Islet precursor cell (in vitro differentiated cells): ENCODE data around the gene RNF141.

Experiments
- DNase-seq: peaks from one replicate; pipeline ENCODE4 v3.0.0-alpha.2; 2018

Gene RNF141

GRCh38 chr11:10540915-10541560, at the start of gene RNF141:
TSS of gene RNF141 (minus strand) at chr11:10541187. CDS start at chr11:10534158, 7,029 bp downstream.
- DNase-seq: peak; percentile 97

- DNase-seq: peak; percentile 6
These were observed 49.4 kb upstream of the RNF141 start for GRCh38 chr11:10590218-10590915.

- peak; percentile 53 for DNase-seq
These were observed 47.9 kb upstream of the RNF141 start for GRCh38 chr11:10588904-10589303.

GRCh38 chr11:10587995-10588394, 47.0 kb upstream of the RNF141 start:
- no peak for DNase-seq

GRCh38 chr11:10587388-10587787, 46.4 kb upstream of the RNF141 start:
- peak; percentile 29 for DNase-seq

- peak; percentile 10 for DNase-seq
These were observed 43.1 kb upstream of the RNF141 start for GRCh38 chr11:10584071-10584501.

- peak; percentile 50 for DNase-seq
These were observed 40.6 kb upstream of the RNF141 start for GRCh38 chr11:10581481-10582019.

- DNase-seq: peak; percentile 5
These were observed 39.6 kb upstream of the RNF141 start for GRCh38 chr11:10580623-10581022.

- no peak for DNase-seq
These were observed 38.7 kb upstream of the RNF141 start for GRCh38 chr11:10579700-10580099.

GRCh38 chr11:10576035-10576398, 35.0 kb upstream of the RNF141 start:
- no peak for DNase-seq

- no peak for DNase-seq
These were observed 34.5 kb upstream of the RNF141 start for GRCh38 chr11:10575346-10576034.

GRCh38 chr11:10573556-10573955, 32.6 kb upstream of the RNF141 start:
- DNase-seq: peak; percentile 56

GRCh38 chr11:10573028-10573427, 32.0 kb upstream of the RNF141 start:
- DNase-seq: no peak

GRCh38 chr11:10572533-10572932, 31.5 kb upstream of the RNF141 start:
- DNase-seq: no peak

- DNase-seq: no peak
These were observed 27.5 kb upstream of the RNF141 start, which contains the start of gene LYVE1 for GRCh38 chr11:10568486-10568941. TSS of gene LYVE1 (minus strand) at chr11:10568665. CDS start at chr11:10568532, 133 bp downstream.

- no peak for DNase-seq
These were observed 26.5 kb upstream of the RNF141 start for GRCh38 chr11:10567446-10567845.

- DNase-seq: no peak
These were observed 25.4 kb upstream of the RNF141 start for GRCh38 chr11:10566257-10566957.

GRCh38 chr11:10565493-10565892, 24.5 kb upstream of the RNF141 start:
- DNase-seq: no peak

- no peak for DNase-seq
These were observed 23.8 kb upstream of the RNF141 start for GRCh38 chr11:10564696-10565318.

GRCh38 chr11:10564030-10564429, 23.0 kb upstream of the RNF141 start:
- no peak for DNase-seq

- no peak for DNase-seq
These were observed 21.0 kb upstream of the RNF141 start for GRCh38 chr11:10561947-10562346.
